HEK293T (cell line): Measurements from ENCODE around the gene PI16.

Experiments
- ARNT ChIP-seq: fragments of 450-650 bp; IDR thresholded peaks from 2 replicates; pipeline ENCODE4 v1.6.1; 2017; ENCODE audit warnings: mild to moderate bottlenecking
- BHLHE40 ChIP-seq: fragments of 450-650 bp; IDR thresholded peaks from 2 replicates; pipeline ENCODE4 v1.6.1; 2016; ENCODE audit warnings: mild to moderate bottlenecking, moderate library complexity, borderline replicate concordance
- CTBP1 ChIP-seq: fragments of 450-650 bp; IDR thresholded peaks from 2 replicates; pipeline ENCODE4 v1.6.1; 2016; ENCODE audit warnings: borderline replicate concordance
- ELF4 ChIP-seq: fragments of 450-650 bp; IDR thresholded peaks from 2 replicates; pipeline ENCODE4 v1.6.1; 2017; ENCODE audit warnings: antibody characterized with exemption
- FOXK2 ChIP-seq: fragments of 450-650 bp; IDR thresholded peaks from 2 replicates; pipeline ENCODE4 v1.6.1; 2016; ENCODE audit warnings: mild to moderate bottlenecking
- FOXM1 ChIP-seq: fragments of 450-650 bp; IDR thresholded peaks from 2 replicates; pipeline ENCODE4 v1.6.1; 2017; ENCODE audit warnings: mild to moderate bottlenecking, borderline replicate concordance
- HDGF ChIP-seq: fragments of 450-650 bp; IDR thresholded peaks from 2 replicates; pipeline ENCODE4 v1.6.1; 2017; ENCODE audit warnings: antibody characterized with exemption, borderline replicate concordance
- L3MBTL2 ChIP-seq: fragments of 450-650 bp; conservative IDR thresholded peaks from 2 replicates; pipeline ENCODE4 v1.6.1; 2016; ENCODE audit warnings: mild to moderate bottlenecking
- LEF1 ChIP-seq: fragments of 450-650 bp; IDR thresholded peaks from 2 replicates; pipeline ENCODE4 v1.6.1; 2017; ENCODE audit warnings: mild to moderate bottlenecking, borderline replicate concordance
- NFRKB ChIP-seq: fragments of 450-650 bp; IDR thresholded peaks from 2 replicates; pipeline ENCODE4 v1.6.1; 2016; ENCODE audit warnings: mild to moderate bottlenecking, moderate library complexity
- SP1 ChIP-seq: fragments of 450-650 bp; IDR thresholded peaks from 2 replicates; pipeline ENCODE4 v1.6.1; 2017

DNA sequence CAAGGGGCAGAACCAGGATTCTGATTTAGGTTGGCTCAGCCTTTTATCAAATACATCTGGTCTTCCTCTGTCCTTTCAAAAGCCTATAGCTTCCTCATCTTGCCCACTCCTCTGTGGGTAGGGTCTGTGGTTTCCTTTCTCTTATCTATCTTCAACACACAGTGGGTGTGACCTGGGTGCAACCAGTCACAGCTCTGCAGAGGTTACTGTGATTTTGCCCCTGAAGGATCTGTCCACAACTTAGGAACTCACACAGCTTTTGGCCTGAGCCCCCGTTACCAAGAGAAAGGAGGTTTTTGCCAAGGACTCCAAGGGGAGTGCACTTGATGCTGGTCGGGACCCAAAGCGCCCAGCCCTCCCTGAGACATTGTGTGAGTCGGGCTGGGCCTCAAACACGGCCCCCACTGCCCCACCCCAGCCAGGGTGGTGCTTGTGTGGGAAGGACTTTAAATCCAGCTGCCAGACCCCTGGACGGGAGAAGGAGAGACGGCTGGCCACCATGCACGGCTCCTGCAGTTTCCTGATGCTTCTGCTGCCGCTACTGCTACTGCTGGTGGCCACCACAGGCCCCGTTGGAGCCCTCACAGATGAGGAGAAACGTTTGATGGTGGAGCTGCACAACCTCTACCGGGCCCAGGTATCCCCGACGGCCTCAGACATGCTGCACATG is at the start of gene PI16:
- TF ChIP-seq CTBP1 (no peak), LEF1 (no peak), NFRKB (no peak), FOXK2 (no peak), SP1 (no peak), FOXM1 (no peak), ELF4 (no peak), BHLHE40 (no peak), ARNT (no peak), HDGF (no peak), L3MBTL2 (no peak)
